Measurements from ENCODE around the gene CUL4A. TPM values are rescaled to one million over a fixed set of nuclear protein-coding genes. Genes with fewer than 3 reads are reported as not detected.

The CUL4A gene
- total and polyA plus RNA-seq, 7 donors: 75.4 to 180 (median 135) TPM

DNA sequence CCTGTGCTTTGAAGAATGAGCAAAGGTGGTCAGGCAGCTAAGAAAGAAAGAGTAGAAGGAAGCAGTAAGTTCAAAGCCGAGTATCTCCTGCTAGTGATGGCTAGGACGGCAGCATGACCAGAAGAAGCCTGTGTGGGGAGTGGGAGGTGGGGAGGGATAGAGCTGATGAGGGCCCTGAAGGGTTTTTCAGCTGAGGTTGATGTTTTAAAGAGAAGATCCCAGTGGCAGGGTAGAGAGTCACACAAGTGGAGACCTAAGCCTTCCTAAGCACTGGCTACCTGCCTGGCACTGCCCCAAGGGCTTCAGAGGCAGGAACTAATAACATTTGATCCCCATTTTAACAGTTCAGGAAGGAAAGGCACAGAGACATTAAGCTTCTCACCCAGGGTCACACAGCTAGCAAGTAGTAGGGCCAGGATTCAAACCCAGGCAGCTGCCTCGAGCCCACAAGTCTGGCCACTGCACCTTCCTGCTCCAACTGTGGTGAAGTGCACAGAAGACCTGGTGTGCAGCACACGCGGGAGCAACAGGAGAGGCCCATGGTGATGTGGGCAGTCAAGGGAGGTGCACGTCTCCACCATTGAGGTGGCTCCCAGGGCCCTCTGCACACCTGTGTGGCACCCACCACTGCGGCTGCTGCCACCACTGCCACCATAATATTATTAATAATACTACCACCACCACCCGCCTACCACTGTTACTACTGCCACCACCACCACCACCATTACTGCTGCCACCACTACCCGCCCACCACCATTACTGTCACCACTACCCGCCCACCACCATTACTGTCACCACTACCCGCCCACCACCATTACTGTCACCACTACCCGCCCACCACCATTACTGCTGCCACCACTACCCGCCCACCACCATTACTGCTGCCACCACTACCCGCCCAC lies 22.1 kb downstream of the CUL4A start:
- DNase-seq (no peak), ATAC-seq (peak in 1 of 4 donors; percentile 8)
- TF ChIP-seq, protein P1, sequence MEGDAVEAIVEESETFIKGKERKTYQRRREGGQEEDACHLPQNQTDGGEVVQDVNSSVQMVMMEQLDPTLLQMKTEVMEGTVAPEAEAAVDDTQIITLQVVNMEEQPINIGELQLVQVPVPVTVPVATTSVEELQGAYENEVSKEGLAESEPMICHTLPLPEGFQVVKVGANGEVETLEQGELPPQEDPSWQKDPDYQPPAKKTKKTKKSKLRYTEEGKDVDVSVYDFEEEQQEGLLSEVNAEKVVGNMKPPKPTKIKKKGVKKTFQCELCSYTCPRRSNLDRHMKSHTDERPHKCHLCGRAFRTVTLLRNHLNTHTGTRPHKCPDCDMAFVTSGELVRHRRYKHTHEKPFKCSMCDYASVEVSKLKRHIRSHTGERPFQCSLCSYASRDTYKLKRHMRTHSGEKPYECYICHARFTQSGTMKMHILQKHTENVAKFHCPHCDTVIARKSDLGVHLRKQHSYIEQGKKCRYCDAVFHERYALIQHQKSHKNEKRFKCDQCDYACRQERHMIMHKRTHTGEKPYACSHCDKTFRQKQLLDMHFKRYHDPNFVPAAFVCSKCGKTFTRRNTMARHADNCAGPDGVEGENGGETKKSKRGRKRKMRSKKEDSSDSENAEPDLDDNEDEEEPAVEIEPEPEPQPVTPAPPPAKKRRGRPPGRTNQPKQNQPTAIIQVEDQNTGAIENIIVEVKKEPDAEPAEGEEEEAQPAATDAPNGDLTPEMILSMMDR (IDR thresholded peaks at IDR 0.05): no peak
- no peaks in the 10 kb centered on the region for H3K9me3 ChIP-seq
- no peak overlapping the region for H3K27ac ChIP-seq
- no peaks in the 10 kb centered on the region for H3K4me1 ChIP-seq
- peaks cover 8 to 92% of the 10 kb centered on the region in 2 donors for H3K36me3 ChIP-seq (ENCODE audit: insufficient read depth in 1 of 2, low read depth in 1 of 2)
- H3K4me3 ChIP-seq: no peak overlapping the region
- no peaks in the 10 kb centered on the region for H3K27me3 ChIP-seq (ENCODE audit: insufficient read depth in 3 of 3, low read length in 2 of 3)
- WGBS, 3 donors: 78 to 84% (median 83%) methylated on average over 11 to 13 of the region's 14 CpGs
- intact Hi-C loops (cut with DNase I): no loop called here

DNA sequence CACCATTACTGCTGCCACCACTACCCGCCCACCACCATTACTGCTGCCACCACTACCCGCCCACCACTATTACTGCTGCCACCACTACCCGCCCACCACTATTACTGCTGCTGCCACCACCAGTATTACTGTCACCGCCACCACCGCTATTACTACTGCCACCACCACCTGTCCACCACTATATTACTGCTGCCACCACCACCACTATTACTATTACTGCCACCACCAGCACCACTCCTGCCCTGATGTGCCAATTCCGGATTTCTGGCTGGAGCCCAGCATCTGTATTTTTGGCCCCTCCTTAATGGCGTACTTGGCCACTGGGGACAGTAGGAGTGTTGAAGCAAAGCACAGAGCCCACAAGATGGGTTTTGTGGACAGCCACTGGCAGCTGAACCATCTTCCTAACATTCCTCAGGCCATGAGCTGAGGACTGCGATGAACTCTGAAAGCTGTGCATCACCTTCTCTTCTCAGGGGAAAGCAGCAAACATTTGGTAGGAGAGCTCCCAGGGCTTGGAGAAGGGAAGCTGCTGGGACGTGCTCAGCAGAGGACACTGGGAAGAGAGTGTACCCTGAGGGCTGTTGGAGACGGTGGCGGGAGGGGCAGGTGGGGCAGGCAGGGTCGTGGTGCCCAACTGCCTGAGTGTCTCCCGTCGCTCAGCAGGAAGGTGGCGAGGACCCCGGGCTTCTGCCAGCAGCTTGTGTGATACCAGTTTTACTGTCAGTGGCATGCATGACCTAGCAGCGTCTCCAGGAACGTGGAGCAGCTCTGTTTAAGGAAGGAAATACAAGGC lies 23.0 kb downstream of the CUL4A start:
- intact Hi-C loops (cut with DNase I): no loop called here
- Histone ChIP-seq H3K27ac (no peak overlapping the region), H3K4me3 (no peak overlapping the region), H3K27me3 (ENCODE audit: insufficient read depth in 3 of 3, low read length in 2 of 3) (no peaks in the 10 kb centered on the region), H3K9me3 (no peaks in the 10 kb centered on the region), H3K4me1 (no peaks in the 10 kb centered on the region), H3K36me3 (ENCODE audit: insufficient read depth in 1 of 2, low read depth in 1 of 2) (peaks cover 11 to 92% of the 10 kb centered on the region in 2 donors)
- peak in 1 of 4 donors; percentile 32 for ATAC-seq
- DNase-seq: no peak
- WGBS, 3 donors: 86 to 90% (median 88%) methylated on average over 16 to 17 of the region's 18 CpGs
- TF ChIP-seq, protein P1 (IDR thresholded peaks at IDR 0.05): no peak

DNA sequence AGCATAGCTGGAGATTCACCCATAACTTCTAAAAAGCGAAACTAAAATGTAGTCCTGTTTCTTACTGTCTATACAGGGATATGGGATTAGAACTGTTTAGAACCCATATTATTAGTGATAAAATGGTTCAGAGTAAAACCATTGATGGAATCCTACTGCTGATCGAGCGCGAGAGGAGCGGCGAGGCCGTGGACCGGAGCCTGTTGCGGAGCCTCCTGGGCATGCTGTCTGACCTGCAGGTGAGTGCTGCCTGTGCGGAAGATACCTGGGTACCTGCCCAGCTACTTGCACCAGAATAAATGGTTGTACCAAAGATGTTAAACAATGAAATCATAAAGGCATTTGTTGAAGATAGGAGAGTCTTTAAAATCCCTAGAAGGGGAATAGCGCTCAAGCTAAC lies 23.7 kb downstream of the CUL4A start:
- DNase-seq: no peak
- WGBS, 3 donors: 96 to 99% (median 97%) methylated on average over 11 of the region's 11 CpGs
- ATAC-seq: no peak
- no peak overlapping the region for H3K27ac ChIP-seq
- H3K36me3 ChIP-seq (ENCODE audit: insufficient read depth in 1 of 2, low read depth in 1 of 2): peaks cover 8 to 92% of the 10 kb centered on the region in 2 donors
- TF ChIP-seq, protein P1 (IDR thresholded peaks at IDR 0.05): no peak
- no peaks in the 10 kb centered on the region for H3K9me3 ChIP-seq
- intact Hi-C loops (cut with DNase I): no loop called here
- H3K4me1 ChIP-seq: no peaks in the 10 kb centered on the region
- H3K27me3 ChIP-seq (ENCODE audit: insufficient read depth in 3 of 3, low read length in 2 of 3): no peaks in the 10 kb centered on the region
- no peak overlapping the region for H3K4me3 ChIP-seq

DNA sequence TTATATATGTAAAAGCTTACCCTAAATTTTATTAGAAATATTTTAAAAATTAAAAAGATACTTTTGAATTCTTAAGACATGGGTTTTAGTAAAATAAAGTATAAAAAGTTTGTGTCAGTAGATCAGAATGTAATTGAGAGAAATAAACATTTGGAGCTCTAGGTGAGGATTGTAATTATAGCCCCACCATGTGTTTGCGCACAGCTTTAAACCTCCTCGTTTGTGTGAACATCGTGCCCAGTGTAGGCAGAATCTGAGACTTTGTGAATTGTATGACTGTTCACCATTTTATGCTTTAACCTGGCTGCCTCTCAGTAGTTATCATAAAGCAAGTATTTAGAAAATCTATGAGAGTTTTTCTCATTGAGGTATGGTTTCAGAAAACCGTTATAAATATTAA lies 29.1 kb downstream of the CUL4A start:
- Histone ChIP-seq H3K27me3 (ENCODE audit: insufficient read depth in 3 of 3, low read length in 2 of 3) (no peaks in the 10 kb centered on the region), H3K9me3 (no peaks in the 10 kb centered on the region), H3K36me3 (ENCODE audit: insufficient read depth in 1 of 2, low read depth in 1 of 2) (peaks cover 8 to 97% of the 10 kb centered on the region in 2 donors), H3K4me1 (no peaks in the 10 kb centered on the region), H3K4me3 (no peak overlapping the region), H3K27ac (no peak overlapping the region)
- TF ChIP-seq, protein P1 (IDR thresholded peaks at IDR 0.05): no peak
- 76 to 83% (median 80%) methylated on average over 4 of the region's 4 CpGs for WGBS, 3 donors
- intact Hi-C loops (cut with DNase I): no loop called here
- DNase-seq (no peak), ATAC-seq (no peak)
